Activated T-cell treated with anti-CD3 and anti-CD28 coated beads, Interleukin-2, amount 50 U/mL, for 72 hours (primary cell): Measurements from ENCODE around the gene SDK2. TPM values are rescaled to one million over a fixed set of nuclear protein-coding genes. Genes with fewer than 3 reads are reported as not detected.
"Not testable (repeated sequence)": the region's sequence is repeated elsewhere in the genome, so short reads cannot be mapped to it uniquely, and the experiment has no call there.

Source experiments
- ATAC-seq, 2 donors: fragments of 150-1000 bp; cut with Tn5 transposase; replicated peaks in 1 of 2; 2 replicates each; pipeline ENCODE4 v1.10.0; 2021; ENCODE audit warnings: moderate library complexity in 2 of 2, mild to moderate bottlenecking in 1 of 2
- DNase-seq, 2 donors: peaks; one replicate each; pipeline ENCODE4 v3.0.0; 2021 to 2022; ENCODE audit warnings: mixed read lengths in 1 of 2
- H3K27ac Mint-ChIP-seq: one replicate; pipeline ENCODE4 v1.8.0; 2022; ENCODE audit warnings: mild to moderate bottlenecking, moderate library complexity, mixed read lengths
- H3K27me3 Mint-ChIP-seq: one replicate; pipeline ENCODE4 v1.8.0; 2022; ENCODE audit warnings: low read depth, mixed read lengths
- H3K36me3 Mint-ChIP-seq, 2 donors: one replicate each; pipeline ENCODE4 v1.8.0; 2022; ENCODE audit warnings: mixed read lengths in 2 of 2, mild to moderate bottlenecking in 1 of 2; ENCODE audit not compliant: insufficient read depth in 2 of 2
- H3K4me1 Mint-ChIP-seq: one replicate; pipeline ENCODE4 v1.8.0; 2022; ENCODE audit warnings: low read depth, mixed read lengths
- H3K4me3 Mint-ChIP-seq, 2 donors: one replicate each; pipeline ENCODE4 v1.8.0; 2022; ENCODE audit warnings: mild to moderate bottlenecking in 2 of 2, mixed read lengths in 2 of 2, moderate library complexity in 2 of 2
- H3K9me3 Mint-ChIP-seq, 2 donors: one replicate each; pipeline ENCODE4 v1.8.0; 2022; ENCODE audit warnings: mixed read lengths in 2 of 2
- total RNA-seq, 2 donors: library from RNA; stranded (reverse); gene quantifications; one replicate each; pipeline ENCODE4 v1.2.3, GENCODE V29; 2022

The SDK2 gene
- total RNA-seq, 2 donors from 2014 or later, result 0.26 to 0.44 TPM

DNA sequence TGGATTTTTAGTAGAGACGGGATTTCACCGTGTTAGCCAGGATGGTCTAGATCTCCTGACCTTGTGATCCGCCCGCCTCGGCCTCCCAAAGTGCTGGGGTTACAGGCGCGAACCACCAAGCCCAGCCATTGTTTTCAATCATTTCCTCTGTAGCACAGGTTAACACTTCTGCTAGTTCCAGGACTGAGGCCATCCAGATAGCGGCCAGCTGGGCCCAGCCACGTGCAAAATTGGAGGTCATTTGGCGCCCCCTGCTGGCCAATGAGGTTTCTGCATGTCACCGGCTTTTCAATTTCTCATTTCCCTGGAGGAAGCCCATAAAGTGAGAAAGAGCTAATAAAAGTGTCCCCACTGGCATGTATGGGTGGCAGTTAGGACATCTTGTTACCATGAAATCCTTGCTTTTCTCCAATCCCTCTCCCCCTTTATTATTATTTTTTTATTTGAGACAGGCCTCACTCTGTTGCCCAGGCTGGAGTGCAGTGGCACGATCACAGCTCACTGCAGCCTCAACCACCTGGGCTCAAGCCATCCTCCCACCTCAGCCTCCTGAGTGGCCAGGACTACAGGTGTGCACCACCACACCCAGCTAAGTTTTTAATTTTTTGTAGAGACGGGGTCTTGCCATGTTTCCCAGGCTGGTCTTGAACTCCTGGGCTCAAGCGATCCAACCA lies 274.3 kb downstream of the SDK2 start:
- not testable (repeated sequence) for H3K36me3 Mint-ChIP-seq, H3K4me1 Mint-ChIP-seq, H3K27ac Mint-ChIP-seq, H3K9me3 Mint-ChIP-seq, H3K4me3 Mint-ChIP-seq, H3K27me3 Mint-ChIP-seq
- DNase-seq (peak; percentile 64 to 84), ATAC-seq (peak; percentile 67 to 75)

DNA sequence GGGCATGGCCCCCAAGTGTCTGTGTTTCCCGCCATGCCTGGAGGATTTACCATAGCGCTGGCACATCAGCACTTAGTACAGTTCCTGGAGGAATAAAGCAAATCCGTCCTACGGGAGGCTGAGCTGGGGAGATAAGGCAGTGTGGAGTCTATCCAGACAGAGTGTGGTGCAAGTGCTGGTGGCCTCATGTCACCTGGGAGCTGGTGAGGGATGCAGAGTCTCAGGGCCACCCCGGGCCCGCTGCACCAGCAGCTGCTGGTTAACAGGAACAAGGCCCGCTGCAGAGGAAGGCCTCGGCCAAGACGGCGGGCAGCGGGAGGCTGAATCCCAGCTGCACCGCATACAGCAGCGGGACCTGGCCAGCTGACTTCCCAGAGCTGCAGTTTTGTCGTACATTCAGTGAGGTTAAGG lies 275.1 kb downstream of the SDK2 start:
- Mint-ChIP-seq H3K27me3 (no peaks in the 10 kb centered on the region), H3K27ac (no peak overlapping the region), H3K4me3 (no peak overlapping the region), H3K4me1 (no peaks in the 10 kb centered on the region), H3K9me3 (no peaks in the 10 kb centered on the region), H3K36me3 (no peaks in the 10 kb centered on the region)
- no peak for ATAC-seq
- no peak for DNase-seq

DNA sequence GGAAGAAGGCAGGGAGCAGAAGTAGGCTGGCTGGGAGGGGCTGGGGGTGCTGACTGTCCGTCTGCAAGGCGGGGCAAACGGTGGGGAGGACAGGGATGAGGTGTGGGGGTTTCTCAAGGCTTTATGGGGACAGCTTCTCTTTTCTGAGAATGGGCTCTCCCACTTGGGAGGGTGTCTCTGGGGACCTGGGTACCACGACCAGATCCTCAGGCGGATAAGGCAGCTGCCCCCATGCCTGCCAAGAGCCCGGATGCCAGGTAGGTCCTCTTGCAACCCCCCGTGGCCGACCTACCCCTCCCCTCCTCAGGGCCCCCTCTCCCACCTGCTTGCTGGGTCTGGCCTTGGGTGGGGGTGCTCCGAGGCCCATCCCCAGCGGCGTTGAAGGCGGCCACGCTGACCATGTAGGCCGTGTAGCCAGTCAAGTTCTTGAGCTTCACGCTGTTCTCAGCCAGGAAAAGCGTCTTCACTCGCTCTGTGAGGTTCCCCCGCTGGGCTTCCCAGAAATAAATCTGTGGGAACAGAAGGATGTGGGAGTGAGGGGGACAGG lies 276.1 kb downstream of the SDK2 start:
- H3K27ac Mint-ChIP-seq, result no peak overlapping the region

DNA sequence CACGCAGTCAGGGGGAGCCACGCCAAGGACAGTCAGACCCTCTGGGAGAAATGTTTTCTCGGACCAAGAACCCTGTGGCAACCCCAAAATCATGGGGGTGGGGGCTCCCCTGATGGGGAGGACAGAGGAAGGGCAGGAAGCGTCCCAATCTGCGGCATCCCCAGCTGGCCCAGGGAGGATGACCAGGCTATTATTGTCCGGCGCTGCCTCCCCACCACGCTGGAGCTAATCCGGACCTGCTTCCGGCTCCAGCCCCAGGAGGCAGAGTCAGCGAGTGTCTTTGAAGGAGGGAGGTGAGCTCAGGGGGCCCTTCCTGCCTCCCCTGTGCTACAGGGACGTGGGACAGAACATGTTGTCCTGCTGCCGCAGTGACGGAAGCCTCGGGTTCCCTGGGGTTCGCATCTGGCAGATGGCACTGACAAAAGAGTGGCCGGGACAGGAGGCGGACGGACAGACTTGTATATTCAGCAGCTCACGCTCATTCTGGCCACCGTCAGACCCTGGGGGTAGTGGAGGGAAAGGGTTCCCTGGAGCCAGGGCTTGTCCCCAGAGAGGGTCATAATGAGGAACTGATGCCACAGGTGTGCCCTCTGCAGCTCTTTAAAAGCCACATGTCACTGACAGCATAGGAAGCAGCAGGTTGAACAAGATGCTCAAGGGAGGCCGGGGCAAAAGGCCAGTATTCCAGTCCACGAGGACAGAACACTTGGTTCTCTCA lies 278.2 kb downstream of the SDK2 start:
- Mint-ChIP-seq H3K36me3 (no peaks in the 10 kb centered on the region), H3K4me1 (no peaks in the 10 kb centered on the region), H3K4me3 (no peak overlapping the region), H3K9me3 (no peaks in the 10 kb centered on the region), H3K27ac (no peak overlapping the region), H3K27me3 (no peaks in the 10 kb centered on the region)
- ATAC-seq, result no peak
- DNase-seq, result no peak

More for the DNA sequence above, 276.1 kb downstream of the SDK2 start:
- Mint-ChIP-seq H3K9me3 (no peaks in the 10 kb centered on the region), H3K4me1 (no peaks in the 10 kb centered on the region), H3K36me3 (no peaks in the 10 kb centered on the region), H3K27me3 (no peaks in the 10 kb centered on the region), H3K4me3 (no peak overlapping the region)
- ATAC-seq (no peak), DNase-seq (no peak)

DNA sequence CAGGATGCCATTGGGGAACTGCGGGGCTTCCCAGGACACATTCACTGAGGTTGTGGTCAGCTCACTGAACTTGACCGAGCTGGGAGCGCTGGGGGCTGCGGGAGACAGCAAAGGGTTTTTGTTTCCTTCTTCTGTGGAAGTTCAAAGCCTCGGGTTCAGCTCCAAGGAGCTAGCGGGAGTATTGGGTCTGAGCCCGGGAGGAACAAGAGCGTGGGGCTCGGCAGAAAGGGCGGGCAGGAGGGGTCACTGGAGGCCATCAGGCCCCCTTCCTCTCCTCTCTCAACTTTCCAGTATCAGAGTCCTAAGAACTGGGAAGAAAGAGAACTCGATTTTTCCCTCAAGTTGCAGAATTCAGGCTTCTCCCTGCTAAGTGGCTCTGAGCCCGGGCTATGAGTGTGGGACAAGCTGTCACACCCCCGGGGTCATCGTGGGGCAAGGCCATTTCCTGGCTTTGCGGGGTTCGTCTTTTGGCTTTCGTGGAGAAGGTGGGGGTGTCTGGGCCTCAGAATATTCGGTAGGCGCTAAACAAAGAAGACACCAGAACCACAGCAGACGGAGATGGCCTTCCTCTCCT lies 278.9 kb downstream of the SDK2 start:
- Mint-ChIP-seq H3K36me3 (no peaks in the 10 kb centered on the region), H3K4me3 (no peak overlapping the region), H3K27me3 (no peaks in the 10 kb centered on the region), H3K27ac (no peak overlapping the region), H3K9me3 (no peaks in the 10 kb centered on the region), H3K4me1 (no peaks in the 10 kb centered on the region)
- DNase-seq, result no peak
- ATAC-seq, result no peak

DNA sequence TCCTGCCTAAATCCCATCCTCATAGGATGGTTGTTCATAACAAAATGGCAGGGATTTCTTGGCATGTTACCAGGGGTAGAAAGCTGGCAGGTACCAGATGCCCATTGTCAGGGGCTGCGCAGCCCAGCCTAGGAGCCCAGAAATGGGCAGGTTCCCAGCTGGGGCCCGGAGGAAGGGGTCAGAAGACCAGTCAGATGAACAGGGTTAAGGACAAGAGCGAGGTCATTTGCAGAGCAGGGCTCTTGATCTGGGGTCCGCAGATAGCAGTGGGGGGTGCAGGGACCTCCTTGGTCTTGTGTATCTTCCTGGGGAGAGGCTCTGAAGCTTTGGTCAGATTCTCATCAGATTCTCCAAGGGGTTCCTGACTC lies 280.1 kb downstream of the SDK2 start:
- H3K4me3 Mint-ChIP-seq, result no peak overlapping the region
- no peaks in the 10 kb centered on the region for H3K9me3 Mint-ChIP-seq
- H3K4me1 Mint-ChIP-seq, result no peaks in the 10 kb centered on the region
- DNase-seq, result no peak
- H3K27ac Mint-ChIP-seq, result no peak overlapping the region
- ATAC-seq, result no peak
- no peaks in the 10 kb centered on the region for H3K27me3 Mint-ChIP-seq
- H3K36me3 Mint-ChIP-seq, result no peaks in the 10 kb centered on the region

DNA sequence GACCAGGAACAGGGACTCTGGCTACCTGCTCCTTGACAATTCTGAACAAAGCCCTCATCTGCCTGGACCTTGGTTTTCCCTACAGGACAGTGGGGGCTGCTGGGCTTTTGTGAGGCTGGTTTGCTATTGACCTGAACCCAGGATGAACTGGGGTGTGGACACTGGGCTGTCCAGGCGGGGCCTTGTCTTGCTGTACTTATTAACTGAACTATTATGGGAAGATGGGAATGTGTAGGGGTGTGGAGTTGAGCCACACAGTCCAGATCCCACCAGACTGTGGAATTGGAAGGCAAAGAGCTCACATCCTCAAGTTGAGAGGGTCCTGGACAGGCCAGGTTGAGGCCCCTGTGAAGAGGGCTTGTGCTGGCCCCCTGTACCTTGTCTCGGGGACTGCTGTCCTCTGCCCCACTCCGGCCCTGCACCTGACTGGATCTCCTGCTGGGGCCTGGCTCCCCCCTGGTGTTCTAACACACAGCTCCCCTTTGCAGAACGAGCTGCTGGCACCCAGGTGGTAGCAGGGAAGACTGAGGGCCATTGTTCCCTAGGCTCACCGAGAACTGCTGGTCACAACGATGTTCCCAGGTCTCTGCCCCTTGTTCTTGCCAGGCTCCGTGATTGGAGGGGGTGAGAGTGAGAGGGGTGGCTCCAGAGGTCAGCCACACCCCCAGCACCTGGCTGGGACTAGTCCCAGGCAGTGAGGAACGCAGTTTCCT lies 280.6 kb downstream of the SDK2 start:
- DNase-seq (no peak), ATAC-seq (no peak)
- Mint-ChIP-seq H3K4me3 (no peak overlapping the region), H3K36me3 (no peaks in the 10 kb centered on the region), H3K9me3 (no peaks in the 10 kb centered on the region), H3K27ac (no peak overlapping the region), H3K27me3 (no peaks in the 10 kb centered on the region), H3K4me1 (no peaks in the 10 kb centered on the region)

DNA sequence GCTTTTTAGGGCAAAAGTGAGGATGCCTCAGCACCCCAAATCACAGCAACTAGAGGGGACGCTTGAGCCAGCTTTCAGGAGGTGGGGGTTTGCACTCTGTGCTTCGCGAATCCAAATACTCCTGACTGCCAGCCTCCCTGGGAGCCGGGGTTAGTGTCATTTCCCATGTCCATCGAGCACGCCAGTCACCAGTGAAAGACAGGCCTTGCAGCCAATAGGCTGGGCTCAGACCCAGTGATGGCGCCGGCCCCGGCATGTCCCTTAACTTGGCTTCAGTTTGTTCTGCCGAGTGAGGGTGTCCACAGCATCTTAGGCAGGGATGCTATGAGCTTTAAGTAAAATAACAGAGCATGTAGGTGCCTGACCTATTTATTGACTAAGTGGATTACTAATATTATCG lies 281.5 kb downstream of the SDK2 start:
- no peak overlapping the region for H3K4me3 Mint-ChIP-seq
- H3K4me1 Mint-ChIP-seq, result no peaks in the 10 kb centered on the region
- DNase-seq (no peak), ATAC-seq (no peak)
- H3K27me3 Mint-ChIP-seq, result no peaks in the 10 kb centered on the region
- H3K27ac Mint-ChIP-seq, result no peak overlapping the region
- H3K9me3 Mint-ChIP-seq, result no peaks in the 10 kb centered on the region
- no peaks in the 10 kb centered on the region for H3K36me3 Mint-ChIP-seq

DNA sequence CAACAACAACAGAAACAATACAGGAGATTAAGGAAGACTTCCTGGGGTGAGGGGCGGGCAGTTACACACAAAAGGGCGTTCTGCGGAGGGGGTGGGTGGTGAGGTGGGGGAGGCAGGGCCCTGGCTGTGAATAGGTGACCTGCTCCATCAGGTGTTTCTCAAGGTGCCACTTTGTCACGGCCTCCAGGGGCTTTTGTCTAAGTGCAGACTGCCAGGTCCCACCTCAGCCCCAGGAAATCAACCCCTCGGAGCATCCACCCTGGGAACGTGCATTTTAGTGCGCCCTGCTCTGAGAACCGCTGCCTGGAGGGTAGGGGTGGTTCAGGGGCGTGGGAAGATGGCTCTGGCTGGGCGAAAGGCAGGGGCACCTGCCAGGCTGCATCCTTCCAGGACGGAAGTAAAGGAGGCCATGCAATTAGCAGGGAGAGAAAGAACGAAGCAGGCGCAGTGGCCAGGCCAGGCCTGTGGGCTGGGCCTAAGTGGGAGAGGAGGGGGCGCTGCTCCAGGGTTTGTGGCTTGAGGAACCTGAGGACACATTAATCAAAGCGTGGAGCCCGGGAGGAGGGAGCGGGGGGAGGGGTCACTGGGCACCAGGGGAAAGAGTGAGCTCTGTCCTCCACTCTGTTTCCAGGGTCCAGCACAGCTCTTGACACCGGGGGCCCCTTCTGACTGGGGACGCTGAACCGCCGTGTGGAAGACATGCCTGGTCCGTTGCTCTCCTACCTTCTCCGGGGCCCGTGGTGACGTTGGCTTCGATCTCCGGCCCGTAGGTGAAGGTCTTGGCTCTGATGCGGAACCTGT lies 283.1 kb downstream of the SDK2 start:
- Mint-ChIP-seq H3K27ac (no peak overlapping the region), H3K36me3 (no peaks in the 10 kb centered on the region), H3K4me1 (no peaks in the 10 kb centered on the region), H3K4me3 (no peak overlapping the region), H3K9me3 (no peaks in the 10 kb centered on the region), H3K27me3 (no peaks in the 10 kb centered on the region)
- no peak for DNase-seq
- ATAC-seq, result no peak

DNA sequence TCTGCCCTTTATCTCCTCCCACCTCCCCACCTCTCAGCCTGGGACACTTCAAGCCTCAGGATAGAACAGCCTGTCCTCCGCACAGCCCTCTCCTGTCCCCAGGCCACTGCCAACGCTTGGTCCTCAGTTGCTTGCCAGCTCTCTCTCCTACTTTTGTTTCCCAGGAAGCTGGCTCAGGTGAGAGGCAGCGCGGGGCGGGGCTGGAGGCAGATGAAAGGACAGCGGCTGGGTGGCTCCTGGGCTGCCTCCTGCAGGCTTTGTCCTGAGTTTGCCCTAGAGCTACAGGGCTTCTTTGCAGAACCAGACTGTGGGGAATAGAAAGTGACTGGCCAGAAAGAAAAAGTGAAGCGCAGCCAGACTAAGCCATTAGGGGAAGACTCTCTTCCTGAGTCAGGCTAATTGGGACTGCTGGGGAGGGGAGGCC lies 284.2 kb downstream of the SDK2 start:
- DNase-seq (no peak), ATAC-seq (no peak)
- H3K36me3 Mint-ChIP-seq, result no peaks in the 10 kb centered on the region
- H3K27me3 Mint-ChIP-seq, result no peaks in the 10 kb centered on the region
- no peaks in the 10 kb centered on the region for H3K4me1 Mint-ChIP-seq
- no peak overlapping the region for H3K4me3 Mint-ChIP-seq
- no peaks in the 10 kb centered on the region for H3K9me3 Mint-ChIP-seq
- no peak overlapping the region for H3K27ac Mint-ChIP-seq

DNA sequence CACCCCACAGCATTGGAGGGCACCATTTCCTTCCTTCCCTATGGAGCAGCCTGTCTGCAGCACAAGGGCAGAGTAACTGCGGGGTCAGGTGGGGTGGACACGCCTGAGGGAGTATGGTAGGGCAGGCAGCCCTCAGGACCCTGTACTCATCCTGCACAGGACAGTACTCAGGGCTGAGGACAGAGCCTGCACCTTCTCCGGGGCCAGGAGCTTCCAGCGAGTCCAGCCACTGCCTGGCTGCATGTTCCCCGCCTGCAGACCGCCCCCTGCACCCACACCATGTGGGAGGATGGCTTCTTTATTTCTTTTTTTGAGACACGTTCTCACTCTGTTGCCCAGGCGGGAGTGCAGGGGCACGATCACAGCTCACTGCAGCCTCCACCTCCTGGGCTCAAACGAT lies 284.9 kb downstream of the SDK2 start:
- no peaks in the 10 kb centered on the region for H3K4me1 Mint-ChIP-seq
- no peaks in the 10 kb centered on the region for H3K9me3 Mint-ChIP-seq
- H3K36me3 Mint-ChIP-seq, result no peaks in the 10 kb centered on the region

DNA sequence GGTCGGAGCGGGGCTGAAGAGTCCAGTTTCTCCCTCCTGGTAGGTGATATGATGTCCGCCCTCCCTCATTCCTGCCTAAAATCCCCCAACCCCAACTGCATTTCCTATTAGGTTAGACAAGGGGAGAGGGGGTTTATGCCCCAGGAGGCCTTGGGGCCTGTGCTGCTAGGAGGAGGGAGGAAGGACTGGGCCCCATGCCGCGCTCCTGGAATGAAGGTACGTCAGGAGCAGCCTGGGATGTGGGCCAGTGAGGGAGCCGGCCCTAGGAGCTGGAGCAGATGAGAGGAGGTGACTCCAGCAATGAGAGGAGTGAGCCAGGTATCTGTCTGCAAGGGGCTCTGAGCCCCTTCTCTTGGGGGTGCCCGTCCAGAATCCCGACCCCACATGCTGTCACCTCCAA lies 285.6 kb downstream of the SDK2 start:
- no peaks in the 10 kb centered on the region for H3K4me1 Mint-ChIP-seq
- no peaks in the 10 kb centered on the region for H3K9me3 Mint-ChIP-seq
- ATAC-seq, result no peak
- H3K4me3 Mint-ChIP-seq, result no peak overlapping the region
- DNase-seq, result no peak
- H3K27me3 Mint-ChIP-seq, result no peaks in the 10 kb centered on the region
- no peak overlapping the region for H3K27ac Mint-ChIP-seq
- no peaks in the 10 kb centered on the region for H3K36me3 Mint-ChIP-seq

More for the DNA sequence above, 284.9 kb downstream of the SDK2 start:
- ATAC-seq (no peak), DNase-seq (no peak)
- H3K27me3 Mint-ChIP-seq, result no peaks in the 10 kb centered on the region
- no peak overlapping the region for H3K27ac Mint-ChIP-seq
- H3K4me3 Mint-ChIP-seq, result no peak overlapping the region
